Mucosa of descending colon (tissue), 3 donors: ENCODE measurements around the gene DAPP1. TPM values are rescaled to one million over a fixed set of nuclear protein-coding genes. Genes with fewer than 3 reads are reported as not detected.

ENCODE experiments used
- ATAC-seq: fragments of 200-7000 bp; cut with Tn5 transposase; one replicate; pipeline ENCODE4 v1.9.1; 2020; ENCODE audit warnings: mild to moderate bottlenecking, moderate library complexity
- DNase-seq, 3 donors: peaks; one replicate each; pipeline ENCODE4 v3.0.0-alpha.2; 2020
- H3K36me3 ChIP-seq: fragments of 200-600 bp; one replicate; pipeline ENCODE4 v1.8.0; 2021; ENCODE audit warnings: low read depth, mild to moderate bottlenecking
- H3K4me1 ChIP-seq: fragments of 200-600 bp; one replicate; pipeline ENCODE4 v1.8.0; 2021; ENCODE audit warnings: low read depth, mild to moderate bottlenecking
- H3K4me3 ChIP-seq: fragments of 200-600 bp; one replicate; pipeline ENCODE4 v1.8.0; 2021; ENCODE audit warnings: mild to moderate bottlenecking
- H3K9me3 ChIP-seq: fragments of 200-600 bp; one replicate; pipeline ENCODE4 v1.8.0; 2021; ENCODE audit warnings: mild to moderate bottlenecking
- CTCF ChIP-seq: fragments of 200-600 bp; IDR thresholded peaks from one replicate; pipeline ENCODE4 v1.8.0; 2022; ENCODE audit warnings: antibody characterized with exemption, mild to moderate bottlenecking
- intact Hi-C, 2 donors: fragments of 100-400 bp; cut with DNase I in 1 of 2; cut with micrococcal nuclease in 1 of 2; formaldehyde crosslinking; loops; one replicate each; pipeline versions ENCODE4 v1.11.0 to v1.11.1; 2022; cut with DNase I, micrococcal nuclease
- total RNA-seq, 3 donors: library from RNA; stranded (reverse); fragmentation: NEBNext Ultra II Directional in 2 of 3; extraction: Animal tissue kit (Norgen Biotek cat#: 25700) in 2 of 3; gene quantifications; one replicate each; pipeline versions ENCODE4 v1.2.1 to v1.2.4, GENCODE V29; 2021 to 2023
- donor health status: DM: no; HTN: no; CAD: no; lungs with moderate emphysema.
- donor health status: DM: no; HTN: no; CAD: no.
- donor health status: DM: no; HTN: yes; CAD: no.

The DAPP1 gene
- total RNA-seq, 3 donors from 2014 or later = 1.3 to 4.6 (median 1.7) TPM

GRCh38 chr4:99815597-99816011, 1.0 kb upstream of the DAPP1 start:
- peaks cover 3% of the 10 kb centered on the region for H3K4me1 ChIP-seq
- no peak overlapping the region for H3K4me3 ChIP-seq
- peak; percentile 87 for ATAC-seq
- no peaks in the 10 kb centered on the region for H3K36me3 ChIP-seq
- no peaks in the 10 kb centered on the region for H3K9me3 ChIP-seq
- intact Hi-C loops = loop anchor here in 1 of 2 donors (10.0 kb wide), 2 partner anchors 79 to 139 kb away; partner anchors contain the start of genes H2AZ1 and LAMTOR3
- TF ChIP-seq CTCF = no peak
- peak; percentile 43 to 87 (median 55) for DNase-seq

- no peaks in the 10 kb centered on the region for H3K36me3 ChIP-seq
- H3K4me1 ChIP-seq = peaks cover 3% of the 10 kb centered on the region
- H3K4me3 ChIP-seq = no peak overlapping the region
- no peaks in the 10 kb centered on the region for H3K9me3 ChIP-seq
- intact Hi-C loops = loop anchor here in 1 of 2 donors (10.0 kb wide), 2 partner anchors 77 to 137 kb away; partner anchors contain the start of genes H2AZ1 and LAMTOR3
- peak; percentile 42 for ATAC-seq
- TF ChIP-seq CTCF = no peak
- DNase-seq = no peak
Observed at GRCh38 chr4:99817309-99817890, 773 bp downstream of the DAPP1 start.

GRCh38 chr4:99818661-99819060, 2.0 kb downstream of the DAPP1 start:
- DNase-seq (no peak), ATAC-seq (no peak)
- Histone ChIP-seq H3K4me1 (peaks cover 3% of the 10 kb centered on the region), H3K36me3 (no peaks in the 10 kb centered on the region), H3K4me3 (no peak overlapping the region), H3K9me3 (no peaks in the 10 kb centered on the region)
- intact Hi-C loops = loop anchor here in 1 of 2 donors (10.0 kb wide), 2 partner anchors 76 to 136 kb away; partner anchors contain the start of genes H2AZ1 and LAMTOR3
- TF ChIP-seq CTCF = no peak

- H3K36me3 ChIP-seq = no peaks in the 10 kb centered on the region
- DNase-seq = no peak
- no peak overlapping the region for H3K4me3 ChIP-seq
- H3K9me3 ChIP-seq = no peaks in the 10 kb centered on the region
- H3K4me1 ChIP-seq = no peaks in the 10 kb centered on the region
- peak; percentile 65 for ATAC-seq
- intact Hi-C loops = no loop called here
- TF ChIP-seq CTCF = no peak
Observed at GRCh38 chr4:99821918-99822503, 5.4 kb downstream of the DAPP1 start.

- no peak for TF ChIP-seq CTCF
- intact Hi-C loops = no loop called here
- no peaks in the 10 kb centered on the region for H3K36me3 ChIP-seq
Observed at GRCh38 chr4:99822734-99823133, 6.1 kb downstream of the DAPP1 start.

More at GRCh38 chr4:99822734-99823133, 6.1 kb downstream of the DAPP1 start:
- Histone ChIP-seq H3K9me3 (no peaks in the 10 kb centered on the region), H3K4me3 (no peak overlapping the region), H3K4me1 (no peaks in the 10 kb centered on the region)
- DNase-seq (no peak), ATAC-seq (no peak)
